Measurements from ENCODE around the gene ARID2. TPM values are rescaled to one million over a fixed set of nuclear protein-coding genes. Genes with fewer than 3 reads are reported as not detected.
A peak's percentile ranks its signal among the peaks of the same experiment; 100 is the strongest.

The ARID2 gene
- total and polyA plus RNA-seq, 2 of the 13 experiments (the other 11 are each of a cell fraction or from before 2014, with no cell fraction given): 15.9 to 22.2 TPM

DNA sequence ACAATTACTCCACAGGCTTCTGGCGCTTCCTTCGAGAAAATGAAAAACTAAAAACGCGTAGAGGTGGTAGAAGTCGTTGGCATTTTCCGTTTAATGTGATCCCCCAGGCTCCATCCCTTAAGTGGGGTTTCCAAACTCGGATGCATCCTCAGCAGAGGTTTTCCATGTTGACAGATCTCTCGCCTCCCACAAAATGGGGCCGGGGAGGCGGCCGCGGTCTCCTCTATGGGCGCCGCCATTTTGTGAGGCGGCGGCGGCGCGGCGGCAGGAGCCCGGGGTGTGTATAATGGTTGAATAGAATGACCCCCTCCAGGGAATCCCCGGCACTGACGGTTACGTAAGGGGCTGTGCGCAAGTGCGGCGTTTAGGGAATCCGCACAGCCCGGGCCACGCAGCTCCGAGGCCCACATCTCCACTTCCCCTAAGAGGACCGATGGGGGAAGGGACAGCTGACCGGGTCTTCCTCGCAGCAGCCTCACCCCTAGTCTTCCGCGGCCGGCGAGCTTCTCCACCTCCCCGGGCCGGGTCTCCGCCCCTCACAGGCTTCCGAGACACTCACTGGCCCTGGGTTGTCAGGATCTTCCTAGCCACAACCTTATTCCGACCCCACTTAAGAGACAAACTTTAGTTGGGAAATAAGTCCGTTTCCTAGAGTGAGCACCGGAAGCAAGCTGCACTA lies 2.1 kb upstream of the ARID2 start (continued):
- TF ChIP-seq, protein P1, sequence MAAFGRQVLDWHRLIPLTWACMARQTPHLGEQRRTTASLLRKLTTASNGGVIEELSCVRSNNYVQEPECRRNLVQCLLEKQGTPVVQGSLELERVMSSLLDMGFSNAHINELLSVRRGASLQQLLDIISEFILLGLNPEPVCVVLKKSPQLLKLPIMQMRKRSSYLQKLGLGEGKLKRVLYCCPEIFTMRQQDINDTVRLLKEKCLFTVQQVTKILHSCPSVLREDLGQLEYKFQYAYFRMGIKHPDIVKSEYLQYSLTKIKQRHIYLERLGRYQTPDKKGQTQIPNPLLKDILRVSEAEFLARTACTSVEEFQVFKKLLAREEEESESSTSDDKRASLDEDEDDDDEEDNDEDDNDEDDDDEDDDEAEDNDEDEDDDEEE (CRISPR knock-in tag; IDR thresholded peaks at IDR 0.05): no peak
- TF ChIP-seq, protein P2, sequence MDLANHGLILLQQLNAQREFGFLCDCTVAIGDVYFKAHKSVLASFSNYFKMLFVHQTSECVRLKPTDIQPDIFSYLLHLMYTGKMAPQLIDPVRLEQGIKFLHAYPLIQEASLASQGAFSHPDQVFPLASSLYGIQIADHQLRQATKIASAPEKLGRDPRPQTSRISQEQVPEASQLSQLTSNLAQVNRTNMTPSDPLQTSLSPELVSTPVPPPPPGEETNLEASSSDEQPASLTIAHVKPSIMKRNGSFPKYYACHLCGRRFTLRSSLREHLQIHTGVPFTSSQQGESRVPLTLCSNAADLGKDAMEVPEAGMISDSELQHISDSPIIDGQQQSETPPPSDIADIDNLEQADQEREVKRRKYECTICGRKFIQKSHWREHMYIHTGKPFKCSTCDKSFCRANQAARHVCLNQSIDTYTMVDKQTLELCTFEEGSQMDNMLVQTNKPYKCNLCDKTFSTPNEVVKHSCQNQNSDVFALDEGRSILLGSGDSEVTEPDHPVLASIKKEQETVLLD (CRISPR knock-in tag; IDR thresholded peaks at IDR 0.05; ENCODE audit: low read depth): peak; percentile 97
- TF ChIP-seq, protein P3, sequence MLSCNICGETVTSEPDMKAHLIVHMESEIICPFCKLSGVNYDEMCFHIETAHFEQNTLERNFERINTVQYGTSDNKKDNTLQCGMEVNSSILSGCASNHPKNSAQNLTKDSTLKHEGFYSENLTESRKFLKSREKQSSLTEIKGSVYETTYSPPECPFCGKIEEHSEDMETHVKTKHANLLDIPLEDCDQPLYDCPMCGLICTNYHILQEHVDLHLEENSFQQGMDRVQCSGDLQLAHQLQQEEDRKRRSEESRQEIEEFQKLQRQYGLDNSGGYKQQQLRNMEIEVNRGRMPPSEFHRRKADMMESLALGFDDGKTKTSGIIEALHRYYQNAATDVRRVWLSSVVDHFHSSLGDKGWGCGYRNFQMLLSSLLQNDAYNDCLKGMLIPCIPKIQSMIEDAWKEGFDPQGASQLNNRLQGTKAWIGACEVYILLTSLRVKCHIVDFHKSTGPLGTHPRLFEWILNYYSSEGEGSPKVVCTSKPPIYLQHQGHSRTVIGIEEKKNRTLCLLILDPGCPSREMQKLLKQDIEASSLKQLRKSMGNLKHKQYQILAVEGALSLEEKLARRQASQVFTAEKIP (CRISPR knock-in tag; IDR thresholded peaks at IDR 0.05; ENCODE audit: borderline replicate concordance): no peak
- TF ChIP-seq CAMTA2 (CRISPR knock-in tag; IDR thresholded peaks at IDR 0.05; ENCODE audit: borderline replicate concordance) (peak; percentile 74; the same call in 1 of the 2 replicates), SMAD3 (CRISPR knock-in tag; IDR thresholded peaks at IDR 0.05) (peak; percentile 67; the same call in 1 of the 2 replicates), HNRNPLL (IDR thresholded peaks at IDR 0.05; ENCODE audit: low read depth, low read length, poor library complexity, severe bottlenecking) (peak; percentile 93), ZNF484 (CRISPR knock-in tag; IDR thresholded peaks at IDR 0.05; ENCODE audit: borderline replicate concordance, low read depth) (no peak), ZNF441 (CRISPR knock-in tag; IDR thresholded peaks at IDR 0.05; ENCODE audit: borderline replicate concordance) (peak; percentile 85), LCORL (IDR thresholded peaks at IDR 0.05) (no peak), LCORL (CRISPR knock-in tag; IDR thresholded peaks at IDR 0.05) (peak; percentile 66), XBP1 (CRISPR knock-in tag; IDR thresholded peaks at IDR 0.05) (no peak; the same call in 1 of the 2 replicates), RORA (CRISPR knock-in tag; IDR thresholded peaks at IDR 0.05) (no peak), CENPX (CRISPR knock-in tag; IDR thresholded peaks at IDR 0.05) (no peak), SMAD9 (CRISPR knock-in tag; IDR thresholded peaks at IDR 0.05) (no peak), EED (CRISPR knock-in tag; IDR thresholded peaks at IDR 0.05) (no peak)
- TF ChIP-seq, protein P4, sequence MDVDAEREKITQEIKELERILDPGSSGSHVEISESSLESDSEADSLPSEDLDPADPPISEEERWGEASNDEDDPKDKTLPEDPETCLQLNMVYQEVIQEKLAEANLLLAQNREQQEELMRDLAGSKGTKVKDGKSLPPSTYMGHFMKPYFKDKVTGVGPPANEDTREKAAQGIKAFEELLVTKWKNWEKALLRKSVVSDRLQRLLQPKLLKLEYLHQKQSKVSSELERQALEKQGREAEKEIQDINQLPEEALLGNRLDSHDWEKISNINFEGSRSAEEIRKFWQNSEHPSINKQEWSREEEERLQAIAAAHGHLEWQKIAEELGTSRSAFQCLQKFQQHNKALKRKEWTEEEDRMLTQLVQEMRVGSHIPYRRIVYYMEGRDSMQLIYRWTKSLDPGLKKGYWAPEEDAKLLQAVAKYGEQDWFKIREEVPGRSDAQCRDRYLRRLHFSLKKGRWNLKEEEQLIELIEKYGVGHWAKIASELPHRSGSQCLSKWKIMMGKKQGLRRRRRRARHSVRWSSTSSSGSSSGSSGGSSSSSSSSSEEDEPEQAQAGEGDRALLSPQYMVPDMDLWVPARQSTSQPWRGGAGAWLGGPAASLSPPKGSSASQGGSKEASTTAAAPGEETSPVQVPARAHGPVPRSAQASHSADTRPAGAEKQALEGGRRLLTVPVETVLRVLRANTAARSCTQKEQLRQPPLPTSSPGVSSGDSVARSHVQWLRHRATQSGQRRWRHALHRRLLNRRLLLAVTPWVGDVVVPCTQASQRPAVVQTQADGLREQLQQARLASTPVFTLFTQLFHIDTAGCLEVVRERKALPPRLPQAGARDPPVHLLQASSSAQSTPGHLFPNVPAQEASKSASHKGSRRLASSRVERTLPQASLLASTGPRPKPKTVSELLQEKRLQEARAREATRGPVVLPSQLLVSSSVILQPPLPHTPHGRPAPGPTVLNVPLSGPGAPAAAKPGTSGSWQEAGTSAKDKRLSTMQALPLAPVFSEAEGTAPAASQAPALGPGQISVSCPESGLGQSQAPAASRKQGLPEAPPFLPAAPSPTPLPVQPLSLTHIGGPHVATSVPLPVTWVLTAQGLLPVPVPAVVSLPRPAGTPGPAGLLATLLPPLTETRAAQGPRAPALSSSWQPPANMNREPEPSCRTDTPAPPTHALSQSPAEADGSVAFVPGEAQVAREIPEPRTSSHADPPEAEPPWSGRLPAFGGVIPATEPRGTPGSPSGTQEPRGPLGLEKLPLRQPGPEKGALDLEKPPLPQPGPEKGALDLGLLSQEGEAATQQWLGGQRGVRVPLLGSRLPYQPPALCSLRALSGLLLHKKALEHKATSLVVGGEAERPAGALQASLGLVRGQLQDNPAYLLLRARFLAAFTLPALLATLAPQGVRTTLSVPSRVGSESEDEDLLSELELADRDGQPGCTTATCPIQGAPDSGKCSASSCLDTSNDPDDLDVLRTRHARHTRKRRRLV (CRISPR knock-in tag; IDR thresholded peaks at IDR 0.05): peak; percentile 55
- TF ChIP-seq, protein P5, sequence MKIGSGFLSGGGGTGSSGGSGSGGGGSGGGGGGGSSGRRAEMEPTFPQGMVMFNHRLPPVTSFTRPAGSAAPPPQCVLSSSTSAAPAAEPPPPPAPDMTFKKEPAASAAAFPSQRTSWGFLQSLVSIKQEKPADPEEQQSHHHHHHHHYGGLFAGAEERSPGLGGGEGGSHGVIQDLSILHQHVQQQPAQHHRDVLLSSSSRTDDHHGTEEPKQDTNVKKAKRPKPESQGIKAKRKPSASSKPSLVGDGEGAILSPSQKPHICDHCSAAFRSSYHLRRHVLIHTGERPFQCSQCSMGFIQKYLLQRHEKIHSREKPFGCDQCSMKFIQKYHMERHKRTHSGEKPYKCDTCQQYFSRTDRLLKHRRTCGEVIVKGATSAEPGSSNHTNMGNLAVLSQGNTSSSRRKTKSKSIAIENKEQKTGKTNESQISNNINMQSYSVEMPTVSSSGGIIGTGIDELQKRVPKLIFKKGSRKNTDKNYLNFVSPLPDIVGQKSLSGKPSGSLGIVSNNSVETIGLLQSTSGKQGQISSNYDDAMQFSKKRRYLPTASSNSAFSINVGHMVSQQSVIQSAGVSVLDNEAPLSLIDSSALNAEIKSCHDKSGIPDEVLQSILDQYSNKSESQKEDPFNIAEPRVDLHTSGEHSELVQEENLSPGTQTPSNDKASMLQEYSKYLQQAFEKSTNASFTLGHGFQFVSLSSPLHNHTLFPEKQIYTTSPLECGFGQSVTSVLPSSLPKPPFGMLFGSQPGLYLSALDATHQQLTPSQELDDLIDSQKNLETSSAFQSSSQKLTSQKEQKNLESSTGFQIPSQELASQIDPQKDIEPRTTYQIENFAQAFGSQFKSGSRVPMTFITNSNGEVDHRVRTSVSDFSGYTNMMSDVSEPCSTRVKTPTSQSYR (CRISPR knock-in tag; IDR thresholded peaks at IDR 0.05; ENCODE audit: borderline replicate concordance): peak; percentile 98

All from HepG2 (cell line).